Lung (tissue), 12 donors: ENCODE results near the gene FCAR. TPM values are rescaled to one million over a fixed set of nuclear protein-coding genes. Genes with fewer than 3 reads are reported as not detected.
"Not testable (repeated sequence)": the region's sequence is repeated elsewhere in the genome, so short reads cannot be mapped to it uniquely, and the experiment has no call there.

Experiments used
- ATAC-seq: fragments of 200-7000 bp; cut with Tn5 transposase; one replicate; pipeline ENCODE4 v1.9.1; 2020; ENCODE audit warnings: moderate number of reproducible peaks; ENCODE audit not compliant: insufficient read depth, low FRiP score
- DNase-seq, 3 donors: peaks; one replicate each; pipeline ENCODE4 v3.0.0-alpha.2; 2013 to 2017
- H3K27ac ChIP-seq, 2 donors: one replicate each; pipeline ENCODE4 v1.5.1; 2013; ENCODE audit warnings: mild to moderate bottlenecking in 2 of 2, moderate library complexity in 2 of 2, control low read depth in 1 of 2, inconsistent platforms in 1 of 2, low read depth in 1 of 2, low read length in 1 of 2
- H3K27me3 ChIP-seq, 3 donors: one replicate each; pipeline ENCODE4 v1.5.1; 2013; ENCODE audit warnings: low read length in 2 of 3; ENCODE audit not compliant: control insufficient read depth in 3 of 3, insufficient read depth in 3 of 3
- H3K36me3 ChIP-seq, 4 donors: one replicate each; pipeline ENCODE4 v1.5.1; 2013; ENCODE audit warnings: low read length in 4 of 4, mild to moderate bottlenecking in 1 of 4, moderate library complexity in 1 of 4; ENCODE audit not compliant: control insufficient read depth in 4 of 4, insufficient read depth in 4 of 4
- H3K4me1 ChIP-seq, 5 donors: one replicate each; pipeline ENCODE4 v1.5.1; 2013; ENCODE audit warnings: low read length in 5 of 5, mild to moderate bottlenecking in 2 of 5, moderate library complexity in 1 of 5; ENCODE audit not compliant: control insufficient read depth in 5 of 5, insufficient read depth in 5 of 5
- H3K4me3 ChIP-seq: one replicate; pipeline ENCODE4 v1.5.1; 2013; ENCODE audit warnings: mild to moderate bottlenecking, control low read depth, moderate library complexity
- H3K9ac ChIP-seq, 2 donors: one replicate each; pipeline ENCODE4 v1.5.1; 2013; ENCODE audit warnings: low read length in 2 of 2, control low read depth in 1 of 2; ENCODE audit not compliant: insufficient read depth in 1 of 2
- H3K9me3 ChIP-seq, 4 donors: one replicate each; pipeline ENCODE4 v1.5.1; 2013; ENCODE audit warnings: low read length in 3 of 4, mild to moderate bottlenecking in 1 of 4, moderate library complexity in 1 of 4; ENCODE audit not compliant: control insufficient read depth in 4 of 4, insufficient read depth in 3 of 4
- WGBS, 2 donors: extraction: QIAGEN DNeasy Blood & Tissue Kit; methylation state at CpG; one replicate each; pipeline ENCODE4 v1.1.7; 2013; 5-methylcytosine and 5-hydroxymethylcytosine counted together
- polyA plus RNA-seq, 2 donors: library from polyadenylated mRNA; stranded (reverse); fragments of 200-250 nt; gene quantifications; one replicate each; pipeline ENCODE4 v1.2.1, GENCODE V29; 2013
- total RNA-seq, 2 donors: library from RNA; depleted of rRNA in 1 of 2; stranded (reverse); fragments of >200 nt in 1 of 2; gene quantifications; one replicate each; pipeline ENCODE4 v1.2.1, GENCODE V29; 2014 to 2021
- TF ChIP-seq, protein P1 (sequence below): IDR thresholded peaks from 2 replicates; pipeline ENCODE4 v1.5.1; 2012; ENCODE audit warnings: mild to moderate bottlenecking; ENCODE audit errors: control extremely low read depth, extremely low read depth
- donor health status: control.
- donor health status: control.
- donor health status: Bipolar disorder and iron deficiency.
- donor health status: healthy.
- donor health status: DM: yes; HTN: yes; CAD: no.

Gene FCAR
- total and polyA plus RNA-seq, 4 donors: 0.35 to 57.5 (median 12.0) TPM

DNA sequence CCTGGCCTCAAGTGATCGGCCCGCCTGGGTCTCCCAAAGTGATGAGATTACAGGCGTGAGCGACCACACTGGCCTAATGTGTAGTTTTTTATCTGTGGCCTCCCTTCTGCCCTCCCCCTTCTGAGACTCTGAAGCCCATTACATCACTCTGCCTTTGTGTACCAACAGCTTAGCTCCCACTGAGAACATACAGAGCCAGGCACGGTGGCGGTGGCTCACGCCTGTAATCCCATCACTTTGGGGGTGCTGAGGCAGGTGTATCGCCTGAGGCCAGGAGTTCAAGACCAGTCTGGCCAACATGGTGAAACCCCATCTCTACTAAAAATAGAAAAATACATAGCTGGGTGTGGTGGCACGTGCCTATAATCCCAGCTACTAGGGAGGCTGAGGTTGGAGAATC lies 44.5 kb downstream of the FCAR start:
- H3K36me3 ChIP-seq: no peaks in the 10 kb centered on the region
- ATAC-seq (no peak), DNase-seq (no peak)
- H3K4me1 ChIP-seq: no peaks in the 10 kb centered on the region
- WGBS, 2 donors: 86 to 92% methylated on average over 9 of the region's 9 CpGs
- H3K27me3 ChIP-seq: no peaks in the 10 kb centered on the region
- no peak overlapping the region for H3K9ac ChIP-seq
- H3K4me3 ChIP-seq: no peak overlapping the region
- H3K9me3 ChIP-seq: peaks cover 0 to 3% (median 0%) of the 10 kb centered on the region in 4 donors
- no peak overlapping the region for H3K27ac ChIP-seq
- TF ChIP-seq, protein P1, sequence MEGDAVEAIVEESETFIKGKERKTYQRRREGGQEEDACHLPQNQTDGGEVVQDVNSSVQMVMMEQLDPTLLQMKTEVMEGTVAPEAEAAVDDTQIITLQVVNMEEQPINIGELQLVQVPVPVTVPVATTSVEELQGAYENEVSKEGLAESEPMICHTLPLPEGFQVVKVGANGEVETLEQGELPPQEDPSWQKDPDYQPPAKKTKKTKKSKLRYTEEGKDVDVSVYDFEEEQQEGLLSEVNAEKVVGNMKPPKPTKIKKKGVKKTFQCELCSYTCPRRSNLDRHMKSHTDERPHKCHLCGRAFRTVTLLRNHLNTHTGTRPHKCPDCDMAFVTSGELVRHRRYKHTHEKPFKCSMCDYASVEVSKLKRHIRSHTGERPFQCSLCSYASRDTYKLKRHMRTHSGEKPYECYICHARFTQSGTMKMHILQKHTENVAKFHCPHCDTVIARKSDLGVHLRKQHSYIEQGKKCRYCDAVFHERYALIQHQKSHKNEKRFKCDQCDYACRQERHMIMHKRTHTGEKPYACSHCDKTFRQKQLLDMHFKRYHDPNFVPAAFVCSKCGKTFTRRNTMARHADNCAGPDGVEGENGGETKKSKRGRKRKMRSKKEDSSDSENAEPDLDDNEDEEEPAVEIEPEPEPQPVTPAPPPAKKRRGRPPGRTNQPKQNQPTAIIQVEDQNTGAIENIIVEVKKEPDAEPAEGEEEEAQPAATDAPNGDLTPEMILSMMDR: no peak

DNA sequence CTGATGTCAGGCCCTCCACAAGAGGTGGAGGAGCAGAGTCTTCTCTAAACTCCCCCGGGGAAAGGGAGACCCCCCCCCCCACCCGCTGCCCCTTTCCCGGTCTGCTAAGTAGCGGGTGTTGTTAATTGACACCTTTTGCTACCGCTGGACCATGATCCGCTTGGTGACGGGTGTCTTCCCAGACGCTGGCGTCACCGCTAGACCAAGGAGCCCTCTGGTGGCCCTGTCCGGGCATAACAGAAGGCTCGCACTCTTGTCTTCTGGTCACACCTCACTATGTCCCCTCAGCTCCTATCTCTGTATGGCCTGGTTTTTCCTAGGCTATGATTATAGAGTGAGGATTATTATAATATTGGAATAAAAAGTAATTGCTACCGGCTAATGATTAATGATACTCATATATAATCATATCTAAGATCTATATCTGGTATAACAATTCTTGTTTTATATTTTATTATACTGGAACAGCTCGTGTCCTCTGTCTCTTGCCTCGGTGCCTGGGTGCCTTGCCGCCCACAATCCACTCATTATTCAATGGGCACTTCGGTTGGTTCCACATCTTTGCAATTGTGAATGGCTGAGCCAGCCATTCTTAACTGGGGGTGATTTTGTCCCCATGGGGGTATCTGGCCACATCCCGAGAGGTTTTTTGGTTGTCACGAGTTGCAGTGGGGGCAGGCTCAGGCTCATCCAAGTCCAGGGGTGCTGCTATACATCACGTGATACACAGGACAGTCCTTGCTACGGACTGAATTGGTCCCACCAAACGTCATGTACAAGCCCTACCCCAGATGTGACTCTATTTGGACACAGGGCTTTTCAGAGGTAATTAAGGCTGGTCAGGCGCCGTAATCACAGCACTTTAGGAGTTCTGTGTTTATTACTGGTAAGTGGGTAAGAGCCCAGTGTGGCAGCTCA lies 45.9 kb downstream of the FCAR start:
- not testable (repeated sequence) for ATAC-seq, H3K27me3 ChIP-seq, H3K9me3 ChIP-seq, H3K4me1 ChIP-seq, H3K9ac ChIP-seq, H3K36me3 ChIP-seq, H3K27ac ChIP-seq, H3K4me3 ChIP-seq, DNase-seq
- 37 to 66% methylated on average over 15 to 23 of the region's 24 CpGs for WGBS, 2 donors

DNA sequence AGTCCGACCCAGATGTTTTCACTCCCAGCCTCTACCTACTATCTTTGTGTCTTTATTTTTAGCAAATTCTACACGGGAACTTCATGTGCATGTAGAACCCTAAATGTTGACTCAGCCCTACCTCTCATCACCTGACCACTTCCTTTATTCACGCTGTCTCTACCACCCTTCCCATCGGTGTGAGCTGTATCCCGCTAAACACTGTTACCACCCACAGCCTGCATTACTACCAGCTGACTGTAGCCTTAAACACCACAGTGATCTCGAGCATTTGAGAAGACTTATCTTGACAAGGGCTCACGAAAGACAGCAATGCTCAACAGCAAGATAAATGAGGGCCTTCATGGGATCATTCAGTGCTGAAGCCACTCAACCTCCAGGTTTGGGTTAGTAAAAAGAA lies 47.0 kb downstream of the FCAR start:
- WGBS, 2 donors: 48 to 49% methylated on average over 7 of the region's 7 CpGs

DNA sequence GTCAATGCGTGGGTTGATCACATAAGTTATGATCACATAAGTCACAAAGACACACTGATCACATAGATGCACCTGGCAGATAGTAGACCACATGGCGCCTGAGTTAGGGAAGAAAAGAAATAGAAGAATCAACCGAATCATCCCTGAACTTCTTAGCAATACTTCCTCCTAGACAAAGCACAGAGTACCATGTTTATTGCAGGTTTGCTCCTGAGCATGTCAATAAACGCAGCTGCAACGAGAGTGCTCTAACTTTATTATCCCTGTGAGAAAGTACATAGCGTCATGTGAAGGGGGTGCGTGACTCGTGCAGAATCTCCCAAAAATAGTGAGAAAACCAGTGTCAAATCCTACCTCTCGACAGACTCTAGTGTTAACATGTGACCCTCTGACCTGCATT lies 49.2 kb downstream of the FCAR start:
- TF ChIP-seq, protein P1: no peak
- H3K4me3 ChIP-seq: no peak overlapping the region
- H3K9me3 ChIP-seq: peaks cover 0 to 5% (median 1%) of the 10 kb centered on the region in 4 donors
- no peak for DNase-seq
- H3K27me3 ChIP-seq: no peaks in the 10 kb centered on the region
- no peak overlapping the region for H3K27ac ChIP-seq
- no peak for ATAC-seq
- 78 to 80% methylated on average over 9 of the region's 9 CpGs for WGBS, 2 donors
- H3K9ac ChIP-seq: no peak overlapping the region
- no peaks in the 10 kb centered on the region for H3K36me3 ChIP-seq
- H3K4me1 ChIP-seq: no peaks in the 10 kb centered on the region

More for the DNA sequence above, 47.0 kb downstream of the FCAR start:
- Histone ChIP-seq H3K27ac (no peak overlapping the region), H3K9me3 (peaks cover 0 to 5% (median 0%) of the 10 kb centered on the region in 4 donors), H3K4me3 (no peak overlapping the region), H3K4me1 (no peaks in the 10 kb centered on the region), H3K9ac (no peak overlapping the region), H3K27me3 (no peaks in the 10 kb centered on the region), H3K36me3 (no peaks in the 10 kb centered on the region)
- DNase-seq (no peak), ATAC-seq (no peak)
- TF ChIP-seq, protein P1: no peak
